ENCODE results near the gene PRR5.

DNA sequence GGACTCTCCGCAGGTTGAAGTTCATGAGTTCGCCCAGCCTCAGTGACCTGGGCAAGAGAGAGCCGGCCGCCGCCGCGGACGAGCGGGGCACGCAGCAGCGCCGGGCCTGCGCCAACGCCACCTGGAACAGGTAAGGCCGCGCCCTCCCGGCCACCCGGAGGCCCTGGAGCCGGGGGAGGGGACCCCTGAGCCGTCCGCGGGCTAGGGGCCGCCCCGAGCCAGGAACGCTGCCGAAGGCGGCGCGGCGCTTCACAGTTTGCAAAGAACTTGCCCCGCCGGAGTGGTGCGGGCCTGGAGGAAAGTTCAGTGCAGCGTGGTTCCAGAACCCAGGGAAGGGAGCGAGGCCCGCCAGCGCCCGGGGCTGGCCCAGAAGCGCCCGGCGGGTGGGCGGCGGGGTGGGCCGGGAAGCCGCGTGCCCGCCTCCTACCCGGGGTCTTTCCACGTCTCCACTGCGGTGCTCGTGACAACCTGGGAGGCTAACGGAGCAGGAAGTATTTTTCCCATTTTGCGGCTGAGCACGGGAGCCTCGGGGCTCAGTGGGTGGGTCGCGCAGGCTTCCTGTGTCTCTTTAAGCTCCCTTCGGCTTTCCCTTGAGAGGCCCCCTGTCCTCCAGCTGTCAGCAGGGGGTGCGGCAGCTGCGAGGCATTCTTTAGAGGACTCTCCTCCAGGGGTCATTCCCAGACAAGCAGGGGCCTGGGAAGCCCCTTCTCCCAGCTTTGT, 635 bp downstream of the PRR5 start:
- TF ChIP-seq, protein P1, sequence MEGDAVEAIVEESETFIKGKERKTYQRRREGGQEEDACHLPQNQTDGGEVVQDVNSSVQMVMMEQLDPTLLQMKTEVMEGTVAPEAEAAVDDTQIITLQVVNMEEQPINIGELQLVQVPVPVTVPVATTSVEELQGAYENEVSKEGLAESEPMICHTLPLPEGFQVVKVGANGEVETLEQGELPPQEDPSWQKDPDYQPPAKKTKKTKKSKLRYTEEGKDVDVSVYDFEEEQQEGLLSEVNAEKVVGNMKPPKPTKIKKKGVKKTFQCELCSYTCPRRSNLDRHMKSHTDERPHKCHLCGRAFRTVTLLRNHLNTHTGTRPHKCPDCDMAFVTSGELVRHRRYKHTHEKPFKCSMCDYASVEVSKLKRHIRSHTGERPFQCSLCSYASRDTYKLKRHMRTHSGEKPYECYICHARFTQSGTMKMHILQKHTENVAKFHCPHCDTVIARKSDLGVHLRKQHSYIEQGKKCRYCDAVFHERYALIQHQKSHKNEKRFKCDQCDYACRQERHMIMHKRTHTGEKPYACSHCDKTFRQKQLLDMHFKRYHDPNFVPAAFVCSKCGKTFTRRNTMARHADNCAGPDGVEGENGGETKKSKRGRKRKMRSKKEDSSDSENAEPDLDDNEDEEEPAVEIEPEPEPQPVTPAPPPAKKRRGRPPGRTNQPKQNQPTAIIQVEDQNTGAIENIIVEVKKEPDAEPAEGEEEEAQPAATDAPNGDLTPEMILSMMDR (IDR thresholded peaks at IDR 0.05; ENCODE audit: low read depth, low read length, missing input control): no peak
- TF ChIP-seq YY1 (IDR thresholded peaks at IDR 0.05) (no peak), REST (IDR thresholded peaks at IDR 0.05) (no peak), EGR1 (IDR thresholded peaks at IDR 0.05; ENCODE audit: low read depth in 2 of 2) (no peak), TAF1 (conservative IDR thresholded peaks at IDR 0.05) (no peak), FOXA1 (IDR thresholded peaks at IDR 0.05) (no peak), GABPA (IDR thresholded peaks at IDR 0.05 in 1 of 2, conservative IDR thresholded peaks at IDR 0.05 in 1 of 2) (no peak), SP1 (IDR thresholded peaks at IDR 0.05) (no peak), HNF4A (conservative IDR thresholded peaks at IDR 0.05) (no peak), RAD21 (IDR thresholded peaks at IDR 0.05) (no peak), JUND (IDR thresholded peaks at IDR 0.05) (no peak)
- TF ChIP-seq, protein P2, sequence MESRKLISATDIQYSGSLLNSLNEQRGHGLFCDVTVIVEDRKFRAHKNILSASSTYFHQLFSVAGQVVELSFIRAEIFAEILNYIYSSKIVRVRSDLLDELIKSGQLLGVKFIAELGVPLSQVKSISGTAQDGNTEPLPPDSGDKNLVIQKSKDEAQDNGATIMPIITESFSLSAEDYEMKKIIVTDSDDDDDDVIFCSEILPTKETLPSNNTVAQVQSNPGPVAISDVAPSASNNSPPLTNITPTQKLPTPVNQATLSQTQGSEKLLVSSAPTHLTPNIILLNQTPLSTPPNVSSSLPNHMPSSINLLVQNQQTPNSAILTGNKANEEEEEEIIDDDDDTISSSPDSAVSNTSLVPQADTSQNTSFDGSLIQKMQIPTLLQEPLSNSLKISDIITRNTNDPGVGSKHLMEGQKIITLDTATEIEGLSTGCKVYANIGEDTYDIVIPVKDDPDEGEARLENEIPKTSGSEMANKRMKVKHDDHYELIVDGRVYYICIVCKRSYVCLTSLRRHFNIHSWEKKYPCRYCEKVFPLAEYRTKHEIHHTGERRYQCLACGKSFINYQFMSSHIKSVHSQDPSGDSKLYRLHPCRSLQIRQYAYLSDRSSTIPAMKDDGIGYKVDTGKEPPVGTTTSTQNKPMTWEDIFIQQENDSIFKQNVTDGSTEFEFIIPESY (IDR thresholded peaks at IDR 0.05): no peak
- TF ChIP-seq, protein P3, sequence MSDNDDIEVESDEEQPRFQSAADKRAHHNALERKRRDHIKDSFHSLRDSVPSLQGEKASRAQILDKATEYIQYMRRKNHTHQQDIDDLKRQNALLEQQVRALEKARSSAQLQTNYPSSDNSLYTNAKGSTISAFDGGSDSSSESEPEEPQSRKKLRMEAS (IDR thresholded peaks at IDR 0.05): no peak
